Astrocyte of the spinal cord (primary cell): Measurements from ENCODE around the gene SESN1.

Experiments used
- DNase-seq: peaks from one replicate; pipeline ENCODE4 v3.0.0; 2011; ENCODE audit warnings: low read depth, low spot score
- H3K4me3 ChIP-seq: 2 replicates; pipeline ENCODE4 v1.5.1; 2011; ENCODE audit warnings: low read depth, mild to moderate bottlenecking, low read length, moderate library complexity
- in situ Hi-C: cut with HindIII; loops from 2 replicates; pipeline ENCODE4 v1.10.0; 2017; ENCODE audit warnings: low sequenced_read_pairs
- TF ChIP-seq, protein P1 (sequence below): IDR thresholded peaks from 2 replicates; pipeline ENCODE4 v1.5.1; 2012; ENCODE audit warnings: low read depth, mild to moderate bottlenecking, low read length, inconsistent platforms

SESN1 gene

GRCh38 chr6:109034526-109034925 is 60.1 kb downstream of the SESN1 start:
- no peak overlapping the region for H3K4me3 ChIP-seq
- in situ Hi-C loops, result no loop called here
- TF ChIP-seq, protein P1, sequence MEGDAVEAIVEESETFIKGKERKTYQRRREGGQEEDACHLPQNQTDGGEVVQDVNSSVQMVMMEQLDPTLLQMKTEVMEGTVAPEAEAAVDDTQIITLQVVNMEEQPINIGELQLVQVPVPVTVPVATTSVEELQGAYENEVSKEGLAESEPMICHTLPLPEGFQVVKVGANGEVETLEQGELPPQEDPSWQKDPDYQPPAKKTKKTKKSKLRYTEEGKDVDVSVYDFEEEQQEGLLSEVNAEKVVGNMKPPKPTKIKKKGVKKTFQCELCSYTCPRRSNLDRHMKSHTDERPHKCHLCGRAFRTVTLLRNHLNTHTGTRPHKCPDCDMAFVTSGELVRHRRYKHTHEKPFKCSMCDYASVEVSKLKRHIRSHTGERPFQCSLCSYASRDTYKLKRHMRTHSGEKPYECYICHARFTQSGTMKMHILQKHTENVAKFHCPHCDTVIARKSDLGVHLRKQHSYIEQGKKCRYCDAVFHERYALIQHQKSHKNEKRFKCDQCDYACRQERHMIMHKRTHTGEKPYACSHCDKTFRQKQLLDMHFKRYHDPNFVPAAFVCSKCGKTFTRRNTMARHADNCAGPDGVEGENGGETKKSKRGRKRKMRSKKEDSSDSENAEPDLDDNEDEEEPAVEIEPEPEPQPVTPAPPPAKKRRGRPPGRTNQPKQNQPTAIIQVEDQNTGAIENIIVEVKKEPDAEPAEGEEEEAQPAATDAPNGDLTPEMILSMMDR, result no peak
- no peak for DNase-seq

DNA sequence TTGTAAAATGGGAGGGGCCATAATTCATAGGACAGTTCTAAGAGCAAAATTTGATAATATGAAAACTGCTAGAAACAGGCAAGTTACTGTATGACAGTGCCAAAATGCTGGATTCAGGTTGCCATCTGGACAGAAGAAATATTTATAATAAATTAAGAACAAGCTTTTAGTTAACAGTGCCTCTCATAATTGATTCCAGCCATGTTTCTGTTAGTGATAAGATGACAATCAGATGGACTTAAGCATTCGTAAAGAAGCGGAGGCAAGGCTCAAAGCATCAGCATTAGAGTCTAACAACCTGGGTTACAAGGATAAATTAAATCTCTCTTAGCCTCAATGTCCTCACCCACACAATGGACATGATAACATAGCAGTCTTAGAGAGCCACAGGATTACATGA is 61.0 kb downstream of the SESN1 start:
- no peak for DNase-seq
- TF ChIP-seq, protein P1, result no peak
- no peak overlapping the region for H3K4me3 ChIP-seq
- in situ Hi-C loops, result no loop called here

- in situ Hi-C loops, result no loop called here
- TF ChIP-seq, protein P1, result no peak
These were observed 63.2 kb downstream of the SESN1 start for GRCh38 chr6:109031416-109031815.

GRCh38 chr6:109029313-109029712 is 65.3 kb downstream of the SESN1 start:
- TF ChIP-seq, protein P1, result no peak
- no peak for DNase-seq
- in situ Hi-C loops, result no loop called here
- H3K4me3 ChIP-seq, result no peak overlapping the region

More at GRCh38 chr6:109031416-109031815, 63.2 kb downstream of the SESN1 start:
- H3K4me3 ChIP-seq, result no peak overlapping the region
- no peak for DNase-seq

DNA sequence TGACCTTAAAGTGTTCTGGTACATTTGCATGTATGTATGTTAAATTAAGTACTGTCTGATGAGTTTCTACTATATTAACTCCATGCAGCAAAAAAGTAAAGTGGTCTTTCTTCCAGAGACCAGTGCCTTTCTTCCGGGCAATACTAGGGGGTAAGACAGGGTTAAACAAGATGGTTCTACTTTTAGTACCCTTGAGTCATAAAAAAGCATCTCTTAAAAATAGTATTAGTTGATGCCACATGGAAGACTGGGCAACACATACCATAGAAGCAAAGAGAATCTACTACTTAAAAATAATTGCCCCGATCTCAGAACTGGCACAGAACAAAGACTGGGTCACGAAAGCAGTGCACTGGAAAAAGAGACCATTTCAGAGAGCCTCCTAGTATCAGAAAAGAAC is 66.2 kb downstream of the SESN1 start:
- in situ Hi-C loops, result no loop called here
- H3K4me3 ChIP-seq, result no peak overlapping the region
- TF ChIP-seq, protein P1, result no peak

GRCh38 chr6:109027964-109028363 is 66.7 kb downstream of the SESN1 start:
- in situ Hi-C loops, result no loop called here
- H3K4me3 ChIP-seq, result no peak overlapping the region
- no peak for DNase-seq
- TF ChIP-seq, protein P1, result no peak

More for the DNA sequence above, 66.2 kb downstream of the SESN1 start:
- DNase-seq, result no peak

DNA sequence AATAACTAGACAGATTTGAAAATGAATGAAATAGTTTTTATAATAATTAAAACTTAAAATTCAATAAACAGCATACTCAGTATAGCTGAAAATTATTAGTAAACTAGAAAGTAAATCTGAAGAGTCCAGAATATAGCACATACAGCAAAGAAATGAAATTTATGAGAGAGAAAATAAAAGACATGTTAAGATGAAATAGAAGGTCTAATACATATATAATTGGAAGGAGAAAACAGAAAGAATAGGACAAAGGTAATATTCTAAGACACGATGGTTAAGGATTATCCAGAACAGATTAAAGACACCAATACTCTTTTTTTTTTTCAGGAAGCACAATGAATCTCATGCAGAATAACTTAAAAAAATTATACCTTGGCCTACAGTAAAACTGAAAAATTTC is 69.0 kb downstream of the SESN1 start:
- no peak for DNase-seq
- TF ChIP-seq, protein P1, result no peak
- in situ Hi-C loops, result no loop called here
- H3K4me3 ChIP-seq, result no peak overlapping the region
